SK-N-SH (cell line): ENCODE results near the gene KCNF1. TPM values are rescaled to one million over a fixed set of nuclear protein-coding genes. Genes with fewer than 3 reads are reported as not detected.

Source experiments
- CTCF ChIA-PET: fragments of 300-600, 350-600 bp; formaldehyde crosslinking; extraction: SDS; loops from one replicate; lab custom pipeline; 2021; lab: Yijun Ruan, JAX
- POLR2A ChIA-PET: fragments of 350-600 bp; sonication (Branson Sonifier 250); formaldehyde crosslinking; extraction: SDS; loops from one replicate; lab custom pipeline; 2020; ENCODE audit warnings: antibody characterized with exemption, inconsistent platforms; lab: Yijun Ruan, JAX
- DNase-seq: peaks from one replicate; pipeline ENCODE4 v3.0.0; 2012
- H2AFZ ChIP-seq: fragments of 200-600 bp; sonication (generic); 2 replicates; pipeline ENCODE4 v1.8.1; 2016; ENCODE audit warnings: antibody characterized with exemption, mild to moderate bottlenecking, low read depth
- H3F3A ChIP-seq: fragments of 200-600 bp; sonication (generic); replicated peaks from 2 replicates; pipeline ENCODE3; 2016; ENCODE audit warnings: antibody characterized with exemption, mild to moderate bottlenecking; ENCODE audit not compliant: insufficient read depth
- H3K27ac ChIP-seq, 2 experiments: fragments of 200-500 bp in 1 of 2; fragments of 200-600 bp in 1 of 2; sonication (Bioruptor generic) in 1 of 2; sonication (generic), shearing (Covaris generic) in 1 of 2; 2 replicates each; pipeline versions ENCODE4 v1.5.1 to v1.6.1; 2014 to 2016; ENCODE audit warnings: low read depth in 2 of 2, inconsistent platforms in 1 of 2, low read length in 1 of 2, mild to moderate bottlenecking in 1 of 2, mixed read lengths in 1 of 2
- H3K27me3 ChIP-seq: fragments of 200-600 bp; sonication (generic), shearing (Covaris generic); 2 replicates; pipeline ENCODE4 v1.6.1; 2016; ENCODE audit warnings: mixed run types; ENCODE audit not compliant: insufficient read depth
- H3K36me3 ChIP-seq, 2 experiments: fragments of 200-500 bp in 1 of 2; fragments of 200-600 bp in 1 of 2; sonication (Bioruptor generic) in 1 of 2; sonication (generic) in 1 of 2; replicated peaks in 1 of 2; 2 replicates each; pipeline versions ENCODE3 to v1.5.1; 2014 to 2016; ENCODE audit warnings: low read length in 1 of 2, mild to moderate bottlenecking in 1 of 2; ENCODE audit not compliant: insufficient read depth in 2 of 2, control insufficient read depth in 1 of 2
- H3K4me1 ChIP-seq, 2 experiments: fragments of 200-500 bp in 1 of 2; fragments of 200-600 bp in 1 of 2; sonication (Bioruptor generic) in 1 of 2; sonication (generic), shearing (Covaris generic) in 1 of 2; 2 replicates each; pipeline versions ENCODE4 v1.5.1 to v1.6.1; 2014 to 2016; ENCODE audit warnings: low read depth in 1 of 2, low read length in 1 of 2, mixed run types in 1 of 2; ENCODE audit not compliant: insufficient read depth in 2 of 2, control insufficient read depth in 1 of 2
- H3K4me2 ChIP-seq: fragments of 200-600 bp; sonication (generic), shearing (Covaris generic); 2 replicates; pipeline ENCODE4 v1.6.1; 2017; ENCODE audit warnings: mixed run types
- H3K4me3 ChIP-seq, 2 experiments: fragments of 200-500 bp in 1 of 2; fragments of 200-600 bp in 1 of 2; sonication (Bioruptor generic) in 1 of 2; sonication (generic), shearing (Covaris generic) in 1 of 2; 2 replicates each; pipeline versions ENCODE4 v1.5.1 to v1.8.1; 2014 to 2016; ENCODE audit warnings: low read depth in 2 of 2, inconsistent platforms in 1 of 2, low read length in 1 of 2, mild to moderate bottlenecking in 1 of 2, mixed read lengths in 1 of 2, moderate library complexity in 1 of 2
- H3K79me2 ChIP-seq: fragments of 200-600 bp; sonication (generic); 2 replicates; pipeline ENCODE4 v1.8.1; 2017; ENCODE audit warnings: mild to moderate bottlenecking; ENCODE audit not compliant: insufficient read depth
- H3K9ac ChIP-seq: fragments of 200-600 bp; sonication (generic); 2 replicates; pipeline ENCODE4 v1.6.1; 2017; ENCODE audit warnings: mixed run types
- H3K9me2 ChIP-seq: fragments of 200-600 bp; sonication (generic); 2 replicates; pipeline ENCODE4 v1.6.1; 2017; ENCODE audit warnings: mixed run types
- H3K9me3 ChIP-seq: fragments of 200-600 bp; sonication (generic); 2 replicates; pipeline ENCODE4 v1.6.1; 2017; ENCODE audit warnings: mixed run types, mild to moderate bottlenecking, moderate library complexity
- H4K20me1 ChIP-seq: fragments of 200-600 bp; sonication (generic); 2 replicates; pipeline ENCODE4 v1.6.1; 2017; ENCODE audit warnings: mild to moderate bottlenecking, mixed run types; ENCODE audit not compliant: insufficient read depth
- NFIC ChIP-seq: IDR thresholded peaks from 2 replicates; pipeline ENCODE4 v1.4.0; 2012; ENCODE audit warnings: borderline replicate concordance
- USF1 ChIP-seq: IDR thresholded peaks from 2 replicates; pipeline ENCODE4 v1.4.0; 2012; ENCODE audit warnings: low read depth, borderline replicate concordance
- USF2 ChIP-seq: fragments of 150-350 bp; IDR thresholded peaks from 2 replicates; pipeline ENCODE4 v1.6.1; 2017; ENCODE audit warnings: antibody characterized with exemption, low read length, low read depth, borderline replicate concordance
- WGBS: methylation state at CpG from one replicate; pipeline ENCODE4 v1.1.6; 2017; ENCODE audit warnings: low lambda C conversion rate; 5-methylcytosine and 5-hydroxymethylcytosine counted together
- polyA plus RNA-seq, 3 experiments: library from polyadenylated mRNA; depleted of rRNA; stranded (reverse); fragments of >200 nt; gene quantifications; 2 replicates each; pipeline ENCODE4 v1.2.3, GENCODE V29; 2012
- TF ChIP-seq, protein P1 (sequence below): IDR thresholded peaks from 2 replicates; pipeline ENCODE4 v1.6.1; 2012; ENCODE audit warnings: mild to moderate bottlenecking, low read depth, low read length, moderate library complexity

Gene KCNF1
- polyA plus RNA-seq, 1 of the 3 experiments (the other 2 are of a cell fraction): 0.23 TPM

GRCh38 chr2:10919771-10920621, 8.3 kb downstream of the KCNF1 start:
- DNase-seq: no peak
- H4K20me1 ChIP-seq: no peaks in the 10 kb centered on the region
- H3K4me1 ChIP-seq: peaks cover 0 to 6% of the 10 kb centered on the region in 2 experiments; a peak in 1 of 4 replicates
- CTCF ChIA-PET: interaction anchor here (1.7 to 3.7 kb wide), 3 partner anchors 8 to 204 kb away, joined by 7 to 19 read pairs (median 17); partner anchors contain the start of gene KCNF1
- H3F3A ChIP-seq: no peaks in the 10 kb centered on the region
- H3K79me2 ChIP-seq: no peaks in the 10 kb centered on the region
- H3K36me3 ChIP-seq: no peaks in the 10 kb centered on the region
- H3K27ac ChIP-seq: no peak overlapping the region
- POLR2A ChIA-PET: no interaction called here
- 73% methylated on average over 17 of the region's 20 CpGs for WGBS
- no peak overlapping the region for H2AFZ ChIP-seq
- no peaks in the 10 kb centered on the region; the same call in 1 of the 2 replicates for H3K27me3 ChIP-seq
- TF ChIP-seq NFIC: no peak
- TF ChIP-seq USF1: 0 out of 2 replicates have a peak, but pooled peaks have one; percentile 47
- TF ChIP-seq, protein P1, sequence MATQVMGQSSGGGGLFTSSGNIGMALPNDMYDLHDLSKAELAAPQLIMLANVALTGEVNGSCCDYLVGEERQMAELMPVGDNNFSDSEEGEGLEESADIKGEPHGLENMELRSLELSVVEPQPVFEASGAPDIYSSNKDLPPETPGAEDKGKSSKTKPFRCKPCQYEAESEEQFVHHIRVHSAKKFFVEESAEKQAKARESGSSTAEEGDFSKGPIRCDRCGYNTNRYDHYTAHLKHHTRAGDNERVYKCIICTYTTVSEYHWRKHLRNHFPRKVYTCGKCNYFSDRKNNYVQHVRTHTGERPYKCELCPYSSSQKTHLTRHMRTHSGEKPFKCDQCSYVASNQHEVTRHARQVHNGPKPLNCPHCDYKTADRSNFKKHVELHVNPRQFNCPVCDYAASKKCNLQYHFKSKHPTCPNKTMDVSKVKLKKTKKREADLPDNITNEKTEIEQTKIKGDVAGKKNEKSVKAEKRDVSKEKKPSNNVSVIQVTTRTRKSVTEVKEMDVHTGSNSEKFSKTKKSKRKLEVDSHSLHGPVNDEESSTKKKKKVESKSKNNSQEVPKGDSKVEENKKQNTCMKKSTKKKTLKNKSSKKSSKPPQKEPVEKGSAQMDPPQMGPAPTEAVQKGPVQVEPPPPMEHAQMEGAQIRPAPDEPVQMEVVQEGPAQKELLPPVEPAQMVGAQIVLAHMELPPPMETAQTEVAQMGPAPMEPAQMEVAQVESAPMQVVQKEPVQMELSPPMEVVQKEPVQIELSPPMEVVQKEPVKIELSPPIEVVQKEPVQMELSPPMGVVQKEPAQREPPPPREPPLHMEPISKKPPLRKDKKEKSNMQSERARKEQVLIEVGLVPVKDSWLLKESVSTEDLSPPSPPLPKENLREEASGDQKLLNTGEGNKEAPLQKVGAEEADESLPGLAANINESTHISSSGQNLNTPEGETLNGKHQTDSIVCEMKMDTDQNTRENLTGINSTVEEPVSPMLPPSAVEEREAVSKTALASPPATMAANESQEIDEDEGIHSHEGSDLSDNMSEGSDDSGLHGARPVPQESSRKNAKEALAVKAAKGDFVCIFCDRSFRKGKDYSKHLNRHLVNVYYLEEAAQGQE: no peak
- TF ChIP-seq USF2: no peak
- no peaks in the 10 kb centered on the region for H3K9me3 ChIP-seq
- no peak overlapping the region for H3K4me3 ChIP-seq
- no peak overlapping the region for H3K9ac ChIP-seq
- H3K9me2 ChIP-seq: no peaks in the 10 kb centered on the region
- H3K4me2 ChIP-seq: no peak overlapping the region

GRCh38 chr2:10920764-10921388, 9.1 kb downstream of the KCNF1 start:
- peaks cover 0 to 6% of the 10 kb centered on the region in 2 experiments; a peak in 1 of 4 replicates for H3K4me1 ChIP-seq
- no peaks in the 10 kb centered on the region for H4K20me1 ChIP-seq
- no peak overlapping the region for H3K4me3 ChIP-seq
- H3K9me3 ChIP-seq: no peaks in the 10 kb centered on the region
- H3K9me2 ChIP-seq: no peaks in the 10 kb centered on the region
- no peaks in the 10 kb centered on the region for H3K79me2 ChIP-seq
- H3F3A ChIP-seq: no peaks in the 10 kb centered on the region
- POLR2A ChIA-PET: no interaction called here
- H3K9ac ChIP-seq: no peak overlapping the region
- no peaks in the 10 kb centered on the region; the same call in 1 of the 2 replicates for H3K27me3 ChIP-seq
- H2AFZ ChIP-seq: no peak overlapping the region
- no peak for DNase-seq
- WGBS: 79% methylated on average over 13 of the region's 16 CpGs
- H3K36me3 ChIP-seq: no peaks in the 10 kb centered on the region
- CTCF ChIA-PET: interaction anchor here (0.6 to 3.7 kb wide), 4 partner anchors 9 to 284 kb away, joined by 3 to 19 read pairs (median 12); partner anchors contain the start of gene KCNF1
- no peak overlapping the region for H3K27ac ChIP-seq
- TF ChIP-seq, protein P1: no peak
- no peak overlapping the region for H3K4me2 ChIP-seq
